Ovary (tissue), 3 donors: ENCODE measurements around the gene ANTXRL.

Experiments used
- CTCF ChIP-seq, 3 donors: fragments of 450-650 bp in 2 of 3; fragments of 200-600 bp in 1 of 3; IDR thresholded peaks; one replicate each; pipeline versions ENCODE4 v1.5.1 to v1.8.0; 2016 to 2022; ENCODE audit warnings: antibody characterized with exemption in 3 of 3, mild to moderate bottlenecking in 1 of 3
- EP300 ChIP-seq: sonication (generic); formaldehyde crosslinking; IDR thresholded peaks from one replicate; pipeline ENCODE4 v1.6.1; 2017; ENCODE audit warnings: antibody characterized with exemption
- POLR2A ChIP-seq: fragments of 450-650 bp; IDR thresholded peaks from one replicate; pipeline ENCODE4 v1.6.1; 2017; ENCODE audit warnings: antibody characterized with exemption, mild to moderate bottlenecking, moderate library complexity
- donor health status: DM: no; HTN: no; CAD: no.

- TF ChIP-seq POLR2A (no peak), CTCF (IDR thresholded peaks at IDR 0.05) (no peak), EP300 (no peak)
Measured at GRCh38 chr10:46294641-46295220, 7.9 kb downstream of the ANTXRL start.
